ENCODE results near the gene NOVA1. TPM values are rescaled to one million over a fixed set of nuclear protein-coding genes. Genes with fewer than 3 reads are reported as not detected.

NOVA1 gene
- total RNA-seq, 1 experiment from 2014 or later, result 11.6 TPM

GRCh38 chr14:26401179-26401968 lies 196.5 kb downstream of the NOVA1 start (continued):
- no peak for TF ChIP-seq E2F5 (CRISPR knock-in tag; IDR thresholded peaks at IDR 0.05)
- no peak for TF ChIP-seq E2F1 (CRISPR knock-in tag; IDR thresholded peaks at IDR 0.05)

- no peak for TF ChIP-seq ATF2 (CRISPR knock-in tag; IDR thresholded peaks at IDR 0.05; ENCODE audit: borderline replicate concordance, low read depth)
- TF ChIP-seq MXD4 (CRISPR knock-in tag; IDR thresholded peaks at IDR 0.05; ENCODE audit: borderline replicate concordance), result no peak
- TF ChIP-seq RORB (CRISPR knock-in tag; IDR thresholded peaks at IDR 0.05), result no peak
- TF ChIP-seq NFYB (CRISPR knock-in tag; conservative IDR thresholded peaks at IDR 0.05; ENCODE audit: low read depth), result no peak
- TF ChIP-seq JAZF1 (CRISPR knock-in tag; IDR thresholded peaks at IDR 0.05), result no peak
- no peak for TF ChIP-seq FOXJ3 (CRISPR knock-in tag; IDR thresholded peaks at IDR 0.05; ENCODE audit: borderline replicate concordance)
- no peak for TF ChIP-seq NR2C2 (CRISPR knock-in tag; IDR thresholded peaks at IDR 0.05)
- no peak for TF ChIP-seq ZSCAN18 (CRISPR knock-in tag; IDR thresholded peaks at IDR 0.05)
- TF ChIP-seq ATF3 (CRISPR knock-in tag; conservative IDR thresholded peaks at IDR 0.05), result no peak
- no peak for TF ChIP-seq ZNF121 (CRISPR knock-in tag; IDR thresholded peaks at IDR 0.05)
- no peak for TF ChIP-seq ZNF425 (CRISPR knock-in tag; conservative IDR thresholded peaks at IDR 0.05)
- TF ChIP-seq SOX15 (CRISPR knock-in tag; IDR thresholded peaks at IDR 0.05), result no peak
- TF ChIP-seq ARID4B (CRISPR knock-in tag; IDR thresholded peaks at IDR 0.05; ENCODE audit: borderline replicate concordance), result no peak
- no peak for TF ChIP-seq GTF2I (CRISPR knock-in tag; conservative IDR thresholded peaks at IDR 0.05)
- no peak for TF ChIP-seq TP53 (CRISPR knock-in tag; IDR thresholded peaks at IDR 0.05)
- no peak for TF ChIP-seq ELF4 (CRISPR knock-in tag; IDR thresholded peaks at IDR 0.05; ENCODE audit: low read depth)
- TF ChIP-seq ESRRA (CRISPR knock-in tag; IDR thresholded peaks at IDR 0.05; ENCODE audit: borderline replicate concordance), result no peak
- no peak for TF ChIP-seq ZNF396 (CRISPR knock-in tag; IDR thresholded peaks at IDR 0.05; ENCODE audit: borderline replicate concordance)
- TF ChIP-seq ZNF219 (CRISPR knock-in tag; IDR thresholded peaks at IDR 0.05; ENCODE audit: borderline replicate concordance), result no peak
- TF ChIP-seq ATF6 (CRISPR knock-in tag; IDR thresholded peaks at IDR 0.05), result no peak
- DNase-seq (ENCODE audit: low spot score) (no peak), ATAC-seq (no peak)
- no peaks in the 10 kb centered on the region for H3K27me3 Mint-ChIP-seq (ENCODE audit: low read depth)
- no peaks in the 10 kb centered on the region for H3K9me3 Mint-ChIP-seq
- no peak overlapping the region for H3K4me3 Mint-ChIP-seq
- H3K36me3 Mint-ChIP-seq, result no peaks in the 10 kb centered on the region
- no peak overlapping the region for H3K27ac Mint-ChIP-seq
- peaks cover 22% of the 10 kb centered on the region for H3K4me1 Mint-ChIP-seq
- CTCF ChIA-PET, result no interaction called here
- POLR2A ChIA-PET, result no interaction called here
Observed at GRCh38 chr14:26400373-26400772, 197.5 kb downstream of the NOVA1 start.

Measured in WTC11 (cell line).